ENCODE measurements around the gene PCBP1.
"Not testable (repeated sequence)": the region's sequence is repeated elsewhere in the genome, so short reads cannot be mapped to it uniquely, and the experiment has no call there.

The PCBP1 gene

GRCh38 chr2:70080610-70081200, 6.6 kb upstream of the PCBP1 start:
- in situ Hi-C loops (cut with HindIII; ENCODE audit: low sequenced_read_pairs), result no loop called here

- in situ Hi-C loops (cut with HindIII; ENCODE audit: low sequenced_read_pairs), result no loop called here
Measured at GRCh38 chr2:70081221-70081620, 6.1 kb upstream of the PCBP1 start.

- in situ Hi-C loops (cut with HindIII; ENCODE audit: low sequenced_read_pairs), result no loop called here
Measured at GRCh38 chr2:70083344-70084156, 3.7 kb upstream of the PCBP1 start.

GRCh38 chr2:70084973-70085710, 2.1 kb upstream of the PCBP1 start:
- in situ Hi-C loops (cut with HindIII; ENCODE audit: low sequenced_read_pairs), result loop anchor here (5.0 kb wide), 2 partner anchors 42 to 97 kb away; no protein-coding TSS in a partner anchor

GRCh38 chr2:70085711-70086277, 1.5 kb upstream of the PCBP1 start:
- in situ Hi-C loops (cut with HindIII; ENCODE audit: low sequenced_read_pairs), result loop anchor here (5.0 kb wide), 2 partner anchors 42 to 97 kb away; no protein-coding TSS in a partner anchor

GRCh38 chr2:70086278-70086837, 919 bp upstream of the PCBP1 start:
- in situ Hi-C loops (cut with HindIII; ENCODE audit: low sequenced_read_pairs), result loop anchor here (5.0 kb wide), 2 partner anchors 41 to 96 kb away; no protein-coding TSS in a partner anchor

GRCh38 chr2:70087702-70088597, 673 bp downstream of the PCBP1 start:
- in situ Hi-C loops (cut with HindIII; ENCODE audit: low sequenced_read_pairs), result loop anchor here (5.0 kb wide), 2 partner anchors 39 to 94 kb away; no protein-coding TSS in a partner anchor

GRCh38 chr2:70088598-70089219, 1.4 kb downstream of the PCBP1 start:
- in situ Hi-C loops (cut with HindIII; ENCODE audit: low sequenced_read_pairs), result loop anchor here (5.0 kb wide), 2 partner anchors 39 to 94 kb away; no protein-coding TSS in a partner anchor

- in situ Hi-C loops (cut with HindIII; ENCODE audit: low sequenced_read_pairs), result loop anchor here (5.0 kb wide), 2 partner anchors 38 to 93 kb away; no protein-coding TSS in a partner anchor
Measured at GRCh38 chr2:70089220-70089982, 2.1 kb downstream of the PCBP1 start.

- in situ Hi-C loops (cut with HindIII; ENCODE audit: low sequenced_read_pairs), result loop anchor here (5.0 kb wide), 2 partner anchors 37 to 92 kb away; no protein-coding TSS in a partner anchor
Measured at GRCh38 chr2:70089983-70090525, 2.8 kb downstream of the PCBP1 start.

GRCh38 chr2:70090706-70091334, 3.5 kb downstream of the PCBP1 start:
- in situ Hi-C loops (cut with HindIII; ENCODE audit: low sequenced_read_pairs), result no loop called here

GRCh38 chr2:70091364-70091763, 4.1 kb downstream of the PCBP1 start:
- in situ Hi-C loops (cut with HindIII; ENCODE audit: low sequenced_read_pairs), result no loop called here

- in situ Hi-C loops (cut with HindIII; ENCODE audit: low sequenced_read_pairs), result no loop called here
Measured at GRCh38 chr2:70091816-70092215, 4.5 kb downstream of the PCBP1 start.

- in situ Hi-C loops (cut with HindIII; ENCODE audit: low sequenced_read_pairs), result not testable (repeated sequence)
Measured at GRCh38 chr2:70092576-70093243, 5.4 kb downstream of the PCBP1 start.

GRCh38 chr2:70094171-70094977, 7.1 kb downstream of the PCBP1 start:
- in situ Hi-C loops (cut with HindIII; ENCODE audit: low sequenced_read_pairs), result no loop called here
